HG02623 (cell line): ENCODE measurements around the gene TSSK1B.
"Not testable (repeated sequence)": the region's sequence is repeated elsewhere in the genome, so short reads cannot be mapped to it uniquely, and the experiment has no call there.

Source experiments
- ATAC-seq: cut with Tn5 transposase; IDR thresholded peaks from one replicate; pipeline ENCODE4 v1.9.1; 2021; ENCODE audit warnings: moderate library complexity; ENCODE audit not compliant: unreplicated experiment

TSSK1B gene, protein sequence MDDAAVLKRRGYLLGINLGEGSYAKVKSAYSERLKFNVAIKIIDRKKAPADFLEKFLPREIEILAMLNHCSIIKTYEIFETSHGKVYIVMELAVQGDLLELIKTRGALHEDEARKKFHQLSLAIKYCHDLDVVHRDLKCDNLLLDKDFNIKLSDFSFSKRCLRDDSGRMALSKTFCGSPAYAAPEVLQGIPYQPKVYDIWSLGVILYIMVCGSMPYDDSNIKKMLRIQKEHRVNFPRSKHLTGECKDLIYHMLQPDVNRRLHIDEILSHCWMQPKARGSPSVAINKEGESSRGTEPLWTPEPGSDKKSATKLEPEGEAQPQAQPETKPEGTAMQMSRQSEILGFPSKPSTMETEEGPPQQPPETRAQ

DNA sequence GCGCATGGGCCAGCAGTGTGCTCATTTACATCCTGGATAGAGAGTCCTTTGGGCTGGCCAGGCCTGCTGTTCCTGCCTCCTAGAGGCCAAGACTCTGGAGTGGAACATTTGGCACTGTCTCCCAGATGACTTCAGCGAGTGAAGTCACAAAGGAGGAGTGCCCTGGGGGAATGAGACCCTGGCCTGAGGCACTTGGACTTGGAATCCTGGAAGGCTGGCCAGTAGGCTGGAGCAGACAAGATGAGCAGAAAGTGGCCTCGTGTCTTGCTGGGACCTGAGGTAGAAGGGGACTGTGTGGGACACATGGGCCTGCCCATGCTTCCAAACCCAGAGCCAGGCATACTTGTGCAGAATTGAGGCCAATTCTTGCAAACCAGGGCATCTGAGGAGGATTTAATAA lies at the start of gene TSSK1B:
TSSK1B (minus strand) TSS at position 101 of the 400 bp plus-strand sequence. CDS start 150 bp downstream, outside the sequence.
- ATAC-seq = no peak

- ATAC-seq = no peak
Observed at GRCh38 chr5:113480243-113480642, 45.5 kb upstream of the TSSK1B start.

DNA sequence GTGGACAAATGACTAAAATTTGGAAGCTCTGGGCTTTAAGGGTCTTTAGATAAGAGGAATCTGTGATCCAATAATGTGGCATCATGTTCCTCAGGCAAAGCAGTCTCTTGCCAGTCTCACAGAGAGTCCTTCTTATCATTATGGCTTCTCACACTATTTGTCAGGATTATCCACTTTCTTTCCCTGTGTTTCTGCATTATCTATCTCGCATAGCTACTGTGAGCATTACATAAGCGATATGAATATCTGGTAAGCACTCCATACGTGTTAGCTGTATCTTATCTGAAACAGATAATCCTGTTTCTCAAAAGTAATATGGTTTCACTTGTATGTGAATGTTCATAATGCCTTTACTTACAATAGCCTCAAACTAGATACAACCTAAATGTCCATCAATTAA lies 43.9 kb upstream of the TSSK1B start:
- ATAC-seq = no peak

GRCh38 chr5:113474100-113474728 lies 39.4 kb upstream of the TSSK1B start:
- ATAC-seq = no peak

- ATAC-seq = no peak
Observed at GRCh38 chr5:113463032-113463431, 28.2 kb upstream of the TSSK1B start.

DNA sequence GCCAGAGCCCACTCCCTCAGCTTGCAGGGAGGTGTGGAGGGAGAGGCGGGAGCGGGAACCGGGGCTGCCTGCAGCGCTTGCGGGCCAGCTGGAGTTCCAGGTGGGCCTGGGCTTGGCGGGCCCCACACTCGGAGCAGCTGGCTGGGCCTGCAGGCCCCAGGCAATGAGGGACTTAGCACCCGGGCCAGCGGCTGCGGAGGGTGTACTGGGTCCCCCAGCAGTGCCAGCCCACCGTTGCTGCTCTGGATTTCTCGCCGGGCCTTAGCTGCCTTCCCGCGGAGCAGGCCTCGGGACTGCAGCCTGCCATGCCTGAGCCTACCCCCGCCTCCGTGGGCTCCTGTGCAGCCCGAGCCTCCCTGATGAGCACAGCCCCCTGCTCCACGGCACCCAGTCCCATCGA lies 22.3 kb upstream of the TSSK1B start:
- ATAC-seq = not testable (repeated sequence)

DNA sequence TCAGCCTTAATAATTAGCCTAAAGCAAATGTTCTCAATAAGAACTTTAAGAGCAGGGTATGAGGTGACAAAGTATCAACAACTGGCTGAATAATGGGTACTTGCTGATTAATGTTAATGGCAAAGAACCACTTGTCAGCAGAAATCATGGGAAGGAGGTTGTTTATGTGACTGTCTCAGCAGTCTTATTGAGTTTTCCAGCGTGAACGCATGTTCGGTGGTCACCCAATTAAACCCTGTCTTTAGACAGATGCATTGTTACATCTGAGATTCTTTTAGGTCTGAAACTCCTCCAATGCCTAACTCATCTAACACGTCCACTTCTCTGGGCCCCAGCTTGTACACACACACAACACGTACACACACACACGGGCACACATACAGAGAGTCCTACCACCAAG lies 18.2 kb upstream of the TSSK1B start:
- no peak for ATAC-seq

GRCh38 chr5:113451797-113452196 lies 17.0 kb upstream of the TSSK1B start:
- no peak for ATAC-seq

DNA sequence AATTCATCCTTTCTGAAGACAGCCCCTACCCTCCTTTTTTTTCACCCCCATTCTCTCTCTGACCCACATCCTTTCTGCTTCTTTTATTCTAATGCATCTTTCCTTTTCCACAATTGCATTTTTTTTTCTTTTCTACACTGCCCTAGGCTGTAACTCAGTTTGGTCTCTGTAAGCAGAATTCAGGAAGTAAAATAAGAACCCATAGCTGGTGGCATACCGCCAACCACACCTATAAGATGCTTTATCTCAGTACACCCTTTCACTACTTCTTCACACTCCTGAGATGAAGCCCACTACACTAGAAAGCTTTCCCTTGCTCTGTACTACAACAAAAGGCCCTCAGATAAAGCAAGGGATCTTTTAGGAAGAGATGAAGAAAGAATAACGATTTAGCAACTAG lies 16.1 kb upstream of the TSSK1B start:
- no peak for ATAC-seq

DNA sequence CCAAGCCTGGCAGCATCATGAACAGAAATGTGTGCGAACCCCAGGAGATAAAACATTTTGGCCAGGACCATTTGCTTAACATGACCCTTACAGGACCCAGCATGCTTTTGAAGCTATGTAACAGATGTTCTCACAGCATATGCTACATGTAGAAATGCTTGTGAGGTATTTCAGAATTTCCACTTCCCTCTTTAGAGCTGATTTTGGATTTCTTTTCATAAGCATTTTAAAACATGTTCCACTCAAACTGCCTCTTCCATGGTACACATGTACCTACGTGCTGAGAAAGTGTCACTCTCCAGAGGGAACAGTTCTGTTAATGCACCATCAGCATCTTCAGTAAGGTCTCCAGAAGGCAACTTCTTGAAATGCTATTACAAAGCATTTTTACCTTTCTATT lies 15.7 kb upstream of the TSSK1B start:
- ATAC-seq = no peak

DNA sequence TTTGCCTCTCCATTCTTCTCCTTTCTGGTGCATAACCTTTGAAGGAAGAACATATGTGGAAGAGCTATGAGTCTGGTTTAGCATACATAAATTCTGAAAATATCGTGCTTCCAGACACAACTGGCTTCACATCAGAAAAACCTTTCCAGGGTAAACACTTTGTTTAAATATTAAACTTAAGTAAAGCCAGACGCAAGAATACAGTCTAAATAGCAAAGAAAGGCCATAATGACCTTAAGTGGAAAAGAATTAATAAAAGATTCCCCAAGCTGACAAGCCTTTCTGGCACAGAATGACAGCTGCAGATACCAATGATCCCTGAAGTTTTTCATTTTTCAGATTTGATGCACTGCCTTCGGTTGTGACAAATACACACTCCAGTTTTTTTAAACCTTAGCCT lies 13.5 kb upstream of the TSSK1B start:
- no peak for ATAC-seq

DNA sequence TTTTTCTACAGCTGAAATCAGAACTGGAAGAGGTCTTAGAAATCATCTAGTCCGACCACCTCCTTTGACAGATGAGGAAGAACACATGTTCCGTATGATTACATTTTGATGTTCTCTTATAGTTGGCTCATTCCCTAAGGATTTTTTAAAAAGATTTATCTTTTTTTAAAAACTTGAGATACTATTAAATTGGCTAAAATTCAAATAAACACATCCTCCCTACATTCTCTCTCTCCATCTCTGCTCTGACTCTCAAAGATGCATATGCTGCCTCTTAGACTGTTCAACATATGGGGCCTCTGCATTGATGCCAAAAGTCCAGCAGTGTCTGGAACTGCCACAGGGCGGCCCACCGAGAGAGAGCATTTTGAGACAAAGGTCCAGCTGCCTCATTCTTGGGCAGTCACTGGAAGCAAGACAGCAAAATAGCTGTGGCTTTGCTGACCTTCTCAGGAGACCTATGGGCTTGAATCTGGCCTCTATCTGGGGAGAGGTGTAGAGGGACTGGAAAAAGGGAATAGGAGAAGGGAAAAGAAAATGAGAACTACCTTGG lies 12.8 kb upstream of the TSSK1B start:
- ATAC-seq = no peak

DNA sequence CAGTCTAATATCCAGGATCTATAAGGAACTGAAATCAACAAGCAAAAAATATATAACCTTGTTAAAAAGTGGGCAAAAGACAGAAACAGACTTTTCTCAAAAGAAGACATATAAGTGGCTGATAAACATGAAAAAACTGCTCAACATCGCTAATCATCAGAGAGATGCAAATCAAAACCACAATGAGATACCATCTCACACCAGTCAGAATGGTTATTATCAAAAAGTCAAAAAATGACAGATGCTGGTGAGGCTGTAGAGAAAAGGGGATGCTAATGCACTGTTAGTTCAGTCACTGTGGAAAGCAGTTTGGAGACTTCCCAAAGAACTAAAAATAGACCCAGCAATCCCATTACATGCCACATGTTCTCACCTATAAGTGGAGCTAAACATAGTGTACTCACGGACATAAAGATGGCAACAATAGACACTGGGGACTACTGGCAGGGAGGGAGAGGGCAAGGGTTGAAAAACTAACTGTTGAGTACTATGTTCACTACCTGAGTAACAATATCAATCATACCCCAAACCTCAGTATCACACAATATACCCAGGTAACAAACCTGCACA lies 11.7 kb upstream of the TSSK1B start:
- no peak for ATAC-seq

DNA sequence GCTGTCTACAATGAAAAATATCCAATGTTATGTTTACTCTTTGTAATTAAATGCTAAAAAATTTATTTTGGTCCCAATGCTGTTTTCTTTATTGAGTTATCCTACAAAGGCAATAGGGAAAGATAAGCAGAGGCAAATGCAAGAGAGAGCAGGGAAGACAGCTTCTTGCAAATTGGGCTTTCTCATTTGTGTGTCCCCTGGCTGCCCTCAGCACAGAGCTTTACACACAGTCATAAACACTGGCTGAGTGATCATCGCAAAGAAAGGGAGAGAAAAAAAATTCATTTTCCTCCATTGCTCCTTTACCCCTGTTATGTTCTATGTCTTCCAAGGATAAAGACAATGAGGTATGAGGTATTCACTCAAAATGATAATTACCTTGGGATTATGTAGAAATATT lies 2.3 kb upstream of the TSSK1B start:
- ATAC-seq = no peak

- no peak for ATAC-seq
Observed at GRCh38 chr5:113435575-113435974, 786 bp upstream of the TSSK1B start.

GRCh38 chr5:113433862-113434612 lies 752 bp downstream of the TSSK1B start:
- ATAC-seq = no peak

- no peak for ATAC-seq
Observed at GRCh38 chr5:113433071-113433470, 1.7 kb downstream of the TSSK1B start.

- ATAC-seq = no peak
Observed at GRCh38 chr5:113427871-113428574, 6.8 kb downstream of the TSSK1B start.

- ATAC-seq = no peak
Observed at GRCh38 chr5:113425909-113426308, 8.9 kb downstream of the TSSK1B start.

DNA sequence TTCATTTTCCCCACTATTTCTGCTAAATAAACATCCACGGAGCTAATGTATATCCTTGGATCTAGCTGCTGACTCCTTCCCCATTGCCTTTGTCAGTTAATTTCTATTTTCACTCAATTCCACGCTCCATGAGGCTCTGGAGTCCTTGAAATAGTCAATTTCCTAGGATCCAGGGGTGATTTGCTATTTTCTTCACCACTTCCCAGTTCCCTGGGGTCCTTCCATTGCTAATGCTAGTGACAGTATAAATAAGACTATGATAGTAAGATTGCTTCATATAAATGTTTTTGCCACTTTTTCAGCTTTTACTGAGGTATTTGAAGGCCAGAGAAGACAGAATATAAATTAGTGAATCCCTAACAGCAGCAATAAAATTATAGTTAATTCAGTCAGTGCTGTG lies 13.1 kb downstream of the TSSK1B start:
- ATAC-seq = no peak

GRCh38 chr5:113405530-113405929 lies 29.3 kb downstream of the TSSK1B start:
- ATAC-seq = no peak
